Midbrain (tissue), 1 donor: Measurements from ENCODE around the gene LRSAM1.

Experiments
- DNase-seq: peaks from one replicate; lab custom pipeline; 2025; lab: John Stamatoyannopoulos, UW

LRSAM1 gene

DNA sequence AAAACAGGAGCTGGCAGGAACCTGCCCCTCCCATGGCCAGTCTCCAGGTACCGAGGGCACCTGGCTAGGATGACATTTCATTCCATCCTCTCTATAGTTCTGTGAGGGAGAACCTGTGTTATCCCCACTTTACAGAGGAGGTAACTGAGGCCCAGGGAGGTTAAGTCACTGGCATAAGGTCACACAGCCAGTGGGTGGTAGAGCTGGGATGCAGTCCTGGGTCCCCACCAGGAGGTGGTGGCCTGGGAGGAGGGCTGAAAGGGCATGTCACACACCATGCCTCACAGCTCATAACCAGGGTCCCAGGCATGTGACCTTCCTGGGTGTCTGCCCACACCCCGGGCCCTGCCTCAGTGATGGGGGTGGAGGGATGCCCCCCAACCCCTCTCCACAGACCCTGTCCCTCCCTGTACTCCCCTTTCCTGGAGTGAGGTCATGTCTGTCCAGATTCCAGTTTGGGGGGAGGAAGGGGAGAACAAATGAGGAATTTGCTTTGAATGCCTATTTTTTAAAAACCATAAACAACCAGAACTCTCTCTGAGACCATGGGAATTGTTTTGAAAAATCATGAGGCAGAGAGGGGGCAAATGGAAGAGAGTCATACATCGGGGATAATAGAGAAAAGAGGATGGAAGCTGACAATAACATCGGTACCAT, 83.1 kb downstream of the LRSAM1 start:
- DNase-seq = no peak

DNA sequence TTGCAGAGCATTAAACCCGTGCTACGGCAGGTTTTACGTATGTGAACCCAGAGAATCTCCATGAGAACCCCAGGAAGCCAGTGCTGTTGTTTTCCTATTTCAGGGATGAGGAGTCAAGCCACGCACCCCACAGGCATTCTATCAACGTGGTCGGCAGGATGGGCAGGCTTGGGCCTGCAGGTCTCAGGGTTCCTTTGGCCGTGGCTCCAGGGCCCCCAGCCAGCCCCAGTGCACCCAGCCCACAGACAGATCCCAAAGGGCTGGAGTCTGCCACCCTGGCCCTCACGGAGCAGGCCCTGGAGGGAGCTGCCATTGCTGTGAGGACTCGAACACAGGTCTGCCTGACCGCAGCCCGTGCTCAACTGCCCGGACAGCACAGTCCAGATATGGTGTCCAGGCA, 83.6 kb downstream of the LRSAM1 start:
- DNase-seq = no peak

DNA sequence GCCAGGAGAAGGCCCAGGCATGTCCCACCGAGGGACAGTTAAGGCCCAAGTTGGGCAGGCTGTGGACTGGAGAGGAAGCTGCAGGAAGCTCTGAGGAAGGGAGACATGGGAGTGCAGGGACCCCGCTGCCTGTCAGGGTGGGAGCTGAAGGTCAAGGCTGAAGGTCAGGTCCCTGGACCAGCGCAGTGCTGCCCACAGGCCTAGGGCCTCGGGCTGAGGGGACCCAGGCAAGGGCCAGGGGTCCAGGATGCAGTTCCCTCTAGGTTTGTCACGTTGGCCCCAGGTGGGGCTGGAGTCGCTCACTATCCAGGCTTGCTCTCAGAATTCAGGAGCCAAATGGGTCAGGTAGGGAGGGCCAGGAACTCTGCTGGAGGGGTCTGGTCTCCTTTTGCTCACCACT, 84.1 kb downstream of the LRSAM1 start:
- DNase-seq = no peak

DNA sequence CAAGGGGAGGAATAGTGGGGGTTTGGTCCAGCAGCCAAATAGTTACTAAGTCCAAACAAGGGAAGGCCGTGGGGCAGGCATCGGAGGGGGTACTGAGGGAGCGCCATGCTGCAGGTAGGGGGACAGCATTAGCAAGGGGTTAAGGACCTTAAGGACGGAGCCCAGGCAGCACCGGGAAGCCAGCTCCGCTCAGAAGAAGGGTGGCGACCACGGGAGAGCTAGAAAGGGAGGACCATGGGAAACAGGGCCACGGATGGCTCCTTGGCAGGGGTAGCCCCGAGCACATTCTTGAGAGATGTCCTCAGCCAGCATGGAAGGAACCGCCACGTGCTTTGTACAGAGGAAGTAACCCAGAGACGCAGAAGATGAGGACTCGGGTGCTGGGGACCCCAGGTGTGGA, 84.5 kb downstream of the LRSAM1 start:
- no peak for DNase-seq

DNA sequence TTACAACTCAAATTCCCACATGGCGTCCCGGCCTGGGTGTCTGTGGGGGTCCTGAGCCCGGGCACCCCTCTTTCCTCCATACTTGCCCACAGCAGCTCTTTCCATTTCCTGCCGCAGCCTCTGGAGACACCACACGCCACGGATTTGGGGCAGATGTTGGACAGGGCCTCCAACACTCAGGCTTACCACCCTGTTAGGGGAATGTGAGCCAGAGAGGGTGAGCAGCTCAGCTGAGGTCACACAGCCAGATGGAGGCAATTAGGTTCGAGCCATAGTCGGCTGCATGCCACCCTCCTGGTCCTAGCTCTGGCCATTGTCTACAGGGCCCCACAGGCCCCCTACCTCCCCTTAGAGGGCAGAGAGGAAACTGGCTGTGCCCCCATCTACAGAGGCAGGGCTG, 85.2 kb downstream of the LRSAM1 start:
- DNase-seq = no peak

DNA sequence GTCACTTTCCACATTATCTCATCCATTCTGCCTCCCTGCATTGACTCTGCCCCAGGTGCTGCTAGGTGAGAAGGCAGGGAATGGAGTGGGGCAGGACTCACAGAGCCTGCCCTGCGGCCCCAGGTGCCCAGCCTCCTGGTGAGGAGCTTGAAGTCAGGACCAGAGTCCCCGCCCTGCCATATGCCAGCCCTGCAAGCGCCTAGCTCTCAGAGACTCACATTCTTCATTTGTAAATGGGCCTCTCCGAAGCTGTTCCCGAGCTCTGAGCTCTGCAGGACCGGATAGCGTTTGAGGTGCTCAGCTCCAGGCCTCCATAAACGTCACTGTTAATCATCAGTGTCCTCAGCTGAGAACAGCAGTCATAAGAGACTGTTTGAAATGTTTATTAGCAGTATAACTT, 85.7 kb downstream of the LRSAM1 start:
- DNase-seq = no peak

DNA sequence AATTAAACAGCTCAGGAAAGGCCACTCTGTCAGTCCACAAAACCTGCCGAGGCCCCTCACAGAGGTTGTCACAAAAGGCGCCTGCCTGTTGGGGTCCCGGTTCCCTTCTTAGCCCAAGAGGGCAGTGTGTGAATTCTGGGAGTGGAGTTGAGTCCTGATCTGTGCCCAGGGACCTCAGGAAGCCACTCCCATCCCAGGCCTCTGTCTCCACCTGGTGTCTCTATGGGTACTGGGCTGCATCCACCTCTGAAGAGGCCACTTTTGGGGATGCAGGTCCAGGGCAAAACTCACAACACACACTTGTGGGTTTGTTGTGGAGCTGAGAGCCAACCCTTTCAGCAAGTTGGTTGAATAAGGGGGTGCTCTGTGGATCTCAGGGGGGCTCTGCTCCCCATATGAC, 86.5 kb downstream of the LRSAM1 start:
- no peak for DNase-seq

DNA sequence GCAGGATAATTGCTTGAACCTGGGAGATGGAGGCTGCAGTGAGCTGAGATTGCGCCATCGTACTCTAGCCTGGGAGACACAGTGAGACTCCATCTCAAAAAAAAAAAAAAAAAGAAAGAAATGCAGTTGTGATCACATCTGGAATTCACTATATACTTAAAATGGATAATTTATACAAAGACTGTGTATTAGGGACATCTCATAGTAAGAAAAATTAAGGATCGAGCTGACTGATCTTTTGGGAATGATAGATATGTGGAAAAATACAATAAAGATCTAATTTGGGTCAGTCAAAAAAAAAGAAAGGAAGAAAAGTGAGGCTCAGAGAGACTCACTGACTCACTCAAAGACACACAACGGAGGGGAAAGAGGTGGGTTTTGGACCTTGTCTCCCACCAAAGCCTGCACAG, 87.5 kb downstream of the LRSAM1 start:
- DNase-seq = no peak

DNA sequence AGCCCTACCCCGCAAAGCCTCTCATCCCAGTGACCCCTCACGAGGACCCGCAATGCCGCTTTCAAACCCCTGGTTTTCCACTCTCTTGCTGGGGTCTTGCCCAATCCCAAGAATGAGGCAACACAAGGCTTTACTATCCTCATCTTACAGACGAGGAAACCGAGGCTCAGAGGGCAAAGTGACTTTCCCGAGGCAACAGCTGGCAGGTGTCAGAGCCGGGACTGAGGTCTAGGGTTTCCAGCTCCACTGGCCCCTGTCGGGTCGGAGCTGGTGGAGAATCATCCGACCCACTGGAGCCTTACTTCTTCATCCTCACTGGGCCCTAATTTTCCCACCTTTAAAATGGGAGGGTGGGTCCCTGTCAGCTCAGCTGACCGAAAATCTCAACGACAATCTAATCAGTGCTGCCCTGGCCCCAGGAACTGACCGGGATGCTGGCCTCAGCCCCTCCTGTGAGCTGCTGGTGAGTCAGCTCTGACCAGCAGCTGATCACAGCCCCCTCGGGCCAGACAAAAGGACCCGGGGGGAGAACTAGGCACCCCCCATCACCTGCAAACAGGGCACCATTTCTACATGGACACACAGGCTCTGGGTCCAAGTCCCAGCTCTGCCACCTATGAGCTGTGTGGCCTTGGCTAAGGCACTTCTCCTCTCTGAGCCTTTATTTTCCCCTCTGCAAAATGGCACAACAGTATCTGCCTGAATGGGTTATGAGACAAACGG, 88.1 kb downstream of the LRSAM1 start:
- no peak for DNase-seq

DNA sequence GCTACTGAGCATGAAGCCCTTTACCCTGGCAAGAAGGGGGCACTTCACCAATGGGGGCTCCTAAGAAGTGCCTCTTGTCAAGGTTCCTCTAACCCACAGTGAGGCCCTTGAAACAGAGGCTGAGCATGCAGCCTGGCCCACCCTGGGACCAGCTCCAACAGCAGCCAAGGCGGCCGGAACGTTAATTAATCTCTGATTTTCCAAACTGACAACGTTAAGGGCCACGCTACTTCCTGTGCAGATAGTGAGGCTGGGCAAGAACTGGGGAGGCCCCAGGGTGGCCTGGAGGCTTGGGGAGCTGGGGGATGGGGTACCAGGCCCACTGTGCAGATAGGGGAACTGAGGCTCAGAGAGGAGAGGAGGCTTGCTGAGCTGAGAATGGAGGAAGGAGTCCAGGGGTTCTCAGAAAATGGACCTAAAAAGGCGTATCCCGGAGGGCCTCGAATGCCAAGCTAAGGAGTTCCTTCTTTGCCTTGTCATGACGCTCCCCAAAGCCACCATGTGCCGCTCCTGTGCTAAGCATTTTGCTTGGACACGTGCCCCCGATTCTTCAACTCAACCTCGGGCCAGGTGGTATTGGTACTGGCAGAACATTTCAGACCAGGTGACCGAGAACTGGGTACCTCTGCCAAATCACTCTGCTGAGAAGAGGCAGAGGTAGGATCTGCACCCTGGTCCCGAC, 88.8 kb downstream of the LRSAM1 start:
- no peak for DNase-seq

DNA sequence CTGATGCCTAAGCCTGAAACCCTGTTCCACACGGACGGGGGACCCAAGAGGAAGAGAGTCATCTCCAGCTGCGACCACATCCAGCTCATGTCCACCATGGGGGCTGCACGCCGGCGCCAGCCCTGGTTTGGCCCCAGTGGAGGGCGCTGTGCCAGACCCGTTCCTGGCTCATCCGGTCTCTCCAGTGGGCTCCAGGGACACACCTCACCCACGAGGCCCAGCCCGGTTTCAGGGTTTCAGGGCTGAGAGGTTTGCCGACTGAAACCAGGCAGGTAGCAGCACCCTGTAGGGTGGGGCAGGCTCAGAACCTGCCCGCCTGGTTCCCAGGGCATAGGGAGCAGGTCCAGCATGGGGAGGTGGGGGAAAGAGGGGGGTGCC, 89.3 kb downstream of the LRSAM1 start:
- no peak for DNase-seq

DNA sequence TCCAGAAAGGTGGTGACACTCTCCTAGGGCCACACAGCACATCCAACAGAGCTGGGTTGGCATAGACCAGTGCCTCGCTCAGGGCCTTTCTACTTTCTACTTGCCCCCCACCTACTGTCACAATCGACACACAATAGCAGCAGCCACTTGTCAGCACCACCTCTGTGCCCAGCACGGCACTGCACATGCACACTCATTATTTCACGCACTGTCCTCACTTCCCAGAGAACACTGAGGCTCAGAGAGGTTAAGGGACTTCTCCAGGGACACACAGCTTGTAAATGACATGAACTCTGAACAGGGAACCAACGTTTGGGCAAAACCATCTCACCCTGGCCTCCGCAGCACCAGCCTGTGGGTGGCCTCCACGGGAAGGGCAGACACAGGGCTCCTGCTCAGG, 89.9 kb downstream of the LRSAM1 start:
- DNase-seq = no peak

DNA sequence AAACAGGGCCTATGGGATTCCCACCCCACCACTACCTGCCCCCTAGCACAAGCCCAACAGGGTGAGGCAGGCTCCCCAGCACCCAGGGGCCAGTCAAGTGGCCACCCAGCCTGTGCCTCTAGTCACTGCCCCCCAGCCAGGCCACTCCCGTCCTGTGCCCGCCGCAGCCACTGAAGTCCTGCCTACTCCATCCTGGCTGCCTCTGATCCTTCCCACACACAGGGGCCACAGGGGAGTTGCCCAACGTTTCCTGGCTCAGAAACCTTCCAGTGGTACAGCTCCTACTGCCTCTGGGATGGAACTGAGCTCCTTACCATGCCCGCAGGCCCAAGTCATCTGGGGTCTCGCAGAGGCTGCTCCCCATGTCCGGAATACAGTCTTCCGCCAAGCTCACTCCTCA, 90.6 kb downstream of the LRSAM1 start:
- DNase-seq = no peak

DNA sequence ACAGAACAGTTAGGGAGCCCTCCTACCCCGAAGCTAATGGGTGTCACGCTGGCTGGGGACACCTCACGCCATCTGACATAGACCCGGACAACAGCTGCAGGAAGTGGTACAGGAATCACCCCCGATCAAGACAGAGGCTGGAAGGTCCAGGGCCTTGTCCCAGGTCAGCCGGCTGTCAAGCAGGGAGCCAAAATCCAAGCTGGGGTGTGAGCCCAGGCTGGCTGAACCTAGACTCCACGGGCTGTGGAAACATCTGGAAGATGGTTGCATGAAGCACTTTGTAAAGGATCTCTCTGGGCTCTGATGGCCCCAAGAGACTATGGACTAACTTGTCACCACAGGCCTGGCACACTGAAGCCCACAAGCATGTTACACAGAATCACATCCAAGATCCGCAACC, 91.9 kb downstream of the LRSAM1 start:
- no peak for DNase-seq

DNA sequence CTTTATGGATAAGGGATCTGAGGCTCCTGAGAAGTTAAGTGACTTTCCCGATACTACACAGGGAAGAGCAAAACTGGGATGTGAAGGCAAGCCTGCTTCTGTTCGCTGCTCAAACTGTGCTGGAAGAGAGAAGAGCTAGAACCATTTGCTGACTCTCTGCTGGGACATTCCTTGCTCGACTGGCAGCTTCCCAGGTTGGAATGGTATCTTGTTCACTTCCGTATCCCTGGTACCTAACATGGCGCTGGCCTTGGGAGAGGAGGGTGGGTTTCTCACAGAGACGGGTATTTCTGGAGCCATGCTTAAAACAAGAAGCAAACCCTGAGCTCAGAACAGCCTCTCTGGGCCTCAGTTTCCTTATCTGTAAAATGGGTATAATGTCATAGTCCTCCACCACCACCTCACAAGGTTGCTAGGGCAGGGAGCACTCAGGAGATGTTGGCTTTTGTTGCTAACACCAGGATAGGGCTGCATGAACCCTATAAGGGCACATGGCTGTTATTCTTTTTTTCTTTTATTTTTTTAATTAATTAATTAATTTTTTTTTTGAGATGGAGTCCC, 92.7 kb downstream of the LRSAM1 start:
- no peak for DNase-seq

DNA sequence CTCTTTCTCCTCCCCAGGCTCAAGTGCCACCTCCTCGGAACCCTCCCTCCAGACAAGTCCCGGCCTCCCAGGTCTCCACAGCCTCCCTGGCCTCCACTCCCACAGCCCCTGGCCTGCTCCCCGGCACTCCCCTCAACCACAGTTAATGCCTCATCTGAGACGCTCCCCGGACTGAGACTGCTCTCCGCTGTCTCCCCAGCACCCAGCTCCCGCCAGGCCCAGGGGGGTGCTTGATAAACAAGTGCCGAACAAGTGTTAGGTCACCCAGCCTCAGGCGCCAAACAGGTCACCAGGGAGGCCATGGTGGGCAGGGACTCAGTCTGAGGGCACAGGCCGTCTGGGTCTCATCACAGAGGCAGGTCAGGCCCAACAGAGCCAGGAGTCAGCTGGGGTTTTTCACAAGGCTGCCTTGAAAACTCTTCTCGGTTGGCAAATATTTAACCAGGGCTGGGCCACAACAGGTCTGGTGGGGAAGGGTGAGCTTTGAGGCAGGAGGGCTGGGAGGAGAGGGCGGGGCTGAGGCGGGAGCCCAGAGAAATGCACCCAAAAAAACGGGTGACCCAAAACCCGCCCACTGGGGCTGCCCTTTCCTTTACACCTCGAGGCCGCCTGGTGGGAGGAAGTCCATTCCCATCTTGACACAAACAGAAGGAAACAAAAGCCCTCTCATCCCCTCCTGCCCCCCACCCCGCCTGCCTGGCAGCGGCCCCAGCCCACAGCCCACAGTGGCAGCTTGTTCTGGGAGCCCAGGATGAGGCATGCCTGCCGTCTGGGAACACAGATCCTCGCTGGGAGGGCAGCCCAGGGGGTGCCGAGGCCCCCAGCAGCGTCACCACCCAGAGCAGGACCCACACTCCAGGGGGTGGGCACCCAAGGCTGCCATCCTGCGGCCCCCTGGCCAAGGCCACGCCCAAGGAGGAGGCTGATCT, 94.2 kb downstream of the LRSAM1 start:
- peak; percentile 83 for DNase-seq

DNA sequence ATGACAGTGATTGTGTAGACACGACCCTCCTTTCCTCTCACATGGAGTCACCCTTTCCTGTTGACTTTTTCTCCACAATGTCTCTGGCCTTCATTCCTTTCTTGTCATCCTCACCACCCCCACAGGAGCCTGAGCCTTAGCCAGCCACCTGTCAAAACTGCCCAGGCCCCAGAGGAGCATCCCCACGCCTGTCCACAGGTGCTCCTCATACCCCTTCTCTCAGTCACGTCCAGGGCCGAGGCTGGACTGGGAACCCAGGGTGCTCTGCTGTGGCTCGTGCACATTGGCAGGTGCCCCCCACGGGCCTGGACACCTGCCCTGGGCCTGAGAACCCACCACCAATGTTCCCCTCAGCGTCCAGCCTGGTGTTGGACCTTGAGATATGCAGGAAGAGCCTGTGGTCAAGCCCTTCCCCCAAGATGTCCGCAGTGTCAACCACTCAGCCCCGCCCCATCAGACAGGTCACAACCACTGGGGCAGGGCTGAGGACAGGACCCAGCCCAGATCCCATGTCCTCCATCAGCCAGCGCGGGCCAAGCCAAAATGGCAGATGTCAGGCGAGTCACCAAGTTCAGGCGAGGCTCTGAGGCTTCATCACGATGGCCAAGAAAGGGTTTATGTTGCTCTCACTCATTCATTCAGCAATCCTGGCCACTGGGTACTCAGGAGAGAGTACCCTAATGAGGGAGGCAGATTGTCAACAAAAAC, 95.0 kb downstream of the LRSAM1 start:
- no peak for DNase-seq

DNA sequence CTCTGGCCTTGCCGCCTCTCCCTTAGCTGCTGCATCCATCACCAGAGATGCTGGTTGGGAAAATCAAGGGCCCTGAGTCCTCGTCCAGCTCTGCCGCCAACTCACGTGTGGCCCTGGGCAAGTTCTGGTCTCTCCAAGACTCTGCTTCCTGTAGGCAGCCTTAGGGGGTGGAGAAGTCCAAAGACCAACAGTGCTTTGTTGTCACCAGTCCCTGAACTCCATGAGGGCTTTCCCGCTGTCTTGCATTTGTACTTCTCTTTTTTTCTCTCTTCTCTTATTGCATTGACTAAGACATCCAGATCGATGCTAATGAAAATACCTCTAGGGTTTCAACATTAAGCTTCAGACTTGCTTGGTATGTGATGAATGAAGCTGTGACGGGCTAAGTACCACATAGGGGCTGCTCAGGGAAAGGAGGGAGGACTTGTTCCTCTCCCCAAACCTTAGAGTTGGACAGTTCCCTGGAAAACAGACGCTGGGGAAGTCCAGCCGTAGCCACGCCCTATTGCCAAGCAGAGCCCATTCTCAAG, 97.1 kb downstream of the LRSAM1 start:
- DNase-seq = no peak

DNA sequence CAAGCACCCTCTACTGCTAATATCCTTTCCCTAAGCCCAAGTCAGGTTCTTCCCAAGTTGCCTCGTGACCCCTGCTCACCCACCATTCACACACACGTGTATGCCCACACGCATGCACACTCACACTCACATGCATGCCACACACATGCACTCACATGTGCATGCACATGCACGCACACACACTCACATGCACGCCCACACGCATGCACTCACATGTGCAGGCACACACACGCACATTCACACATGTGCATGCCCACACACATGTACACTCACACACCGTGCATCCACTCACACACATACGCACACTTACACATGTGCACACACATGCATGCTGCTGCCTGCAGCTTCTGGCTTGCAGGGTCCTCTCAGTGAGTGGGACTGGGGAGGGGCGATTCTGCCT, 97.9 kb downstream of the LRSAM1 start:
- DNase-seq = no peak

DNA sequence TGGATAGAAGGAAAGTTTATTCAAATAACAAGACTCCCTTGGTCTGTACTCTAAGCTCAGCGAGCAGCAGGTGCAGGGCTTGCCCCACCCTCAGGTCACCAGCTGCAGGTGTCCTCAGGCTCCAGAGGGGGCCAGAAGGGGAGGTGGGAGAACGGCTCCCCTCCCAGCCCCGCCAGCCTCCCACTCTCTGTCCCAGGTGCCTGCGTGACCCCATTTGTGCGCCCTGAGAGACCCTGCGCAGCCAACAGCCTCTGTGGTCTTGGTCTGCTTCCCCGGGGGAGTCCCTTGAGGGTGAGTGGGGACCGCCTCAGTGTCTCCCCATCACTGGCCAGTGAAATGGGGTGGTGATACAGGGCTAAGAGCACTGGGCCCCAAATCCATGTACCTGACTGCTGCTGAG, 98.4 kb downstream of the LRSAM1 start:
- DNase-seq = no peak

DNA sequence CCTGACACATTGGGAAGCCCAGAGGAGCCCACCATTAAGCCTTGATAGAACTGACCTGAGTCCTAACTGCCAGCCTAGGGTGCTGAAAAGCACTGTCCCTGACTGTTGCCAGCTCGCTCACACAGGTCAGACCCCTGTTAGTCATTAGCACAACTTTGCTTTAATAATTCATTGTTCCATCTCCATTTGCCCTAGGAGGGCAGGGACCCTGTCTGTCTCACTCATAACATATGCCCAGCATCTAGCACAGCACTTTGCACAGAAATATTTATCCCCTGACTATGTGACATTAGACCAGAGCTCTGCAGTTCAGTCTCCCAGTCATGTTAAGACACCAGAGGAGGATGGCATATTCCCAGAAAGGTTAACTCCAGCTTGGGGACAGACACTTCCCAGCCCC, 99.0 kb downstream of the LRSAM1 start:
- DNase-seq = no peak
